ENCODE data around the gene MTHFD1L.
A peak's percentile ranks its signal among the peaks of the same experiment; 100 is the strongest.
"Not testable (repeated sequence)": the region's sequence is repeated elsewhere in the genome, so short reads cannot be mapped to it uniquely, and the experiment has no call there.

MTHFD1L gene

DNA sequence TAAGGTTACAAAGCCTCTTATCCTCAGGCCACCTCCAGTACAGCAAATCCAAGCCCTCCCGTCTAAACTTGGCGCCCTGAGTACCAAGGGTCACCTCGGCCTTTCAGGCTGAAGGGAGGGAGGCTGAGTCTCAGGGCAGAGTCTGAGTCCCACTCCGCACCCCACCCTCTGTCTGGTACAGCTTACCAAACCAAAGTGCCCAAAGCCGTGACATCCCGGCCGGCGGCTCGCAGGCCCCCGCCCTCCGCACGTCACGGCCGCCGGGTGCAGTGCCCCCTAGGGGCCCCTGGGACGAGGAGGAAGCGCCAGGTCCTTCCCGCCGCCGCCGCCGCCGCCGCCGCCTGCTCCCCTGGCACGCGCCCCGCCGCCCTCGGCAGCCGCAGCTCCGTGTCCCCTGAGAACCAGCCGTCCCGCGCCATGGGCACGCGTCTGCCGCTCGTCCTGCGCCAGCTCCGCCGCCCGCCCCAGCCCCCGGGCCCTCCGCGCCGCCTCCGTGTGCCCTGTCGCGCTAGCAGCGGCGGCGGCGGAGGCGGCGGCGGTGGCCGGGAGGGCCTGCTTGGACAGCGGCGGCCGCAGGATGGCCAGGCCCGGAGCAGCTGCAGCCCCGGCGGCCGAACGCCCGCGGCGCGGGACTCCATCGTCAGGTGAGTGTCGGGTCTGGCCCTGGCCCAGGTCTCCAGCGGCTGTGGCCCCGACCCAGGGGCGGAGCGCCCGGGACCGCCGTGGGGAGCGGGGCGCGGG is at the start of gene MTHFD1L:
Gene MTHFD1L, plus strand, starts transcription at position 297 of the 741 bp plus-strand sequence. Its CDS starts 121 bp downstream, at position 418.
- DNase-seq = peak; percentile 19

DNA sequence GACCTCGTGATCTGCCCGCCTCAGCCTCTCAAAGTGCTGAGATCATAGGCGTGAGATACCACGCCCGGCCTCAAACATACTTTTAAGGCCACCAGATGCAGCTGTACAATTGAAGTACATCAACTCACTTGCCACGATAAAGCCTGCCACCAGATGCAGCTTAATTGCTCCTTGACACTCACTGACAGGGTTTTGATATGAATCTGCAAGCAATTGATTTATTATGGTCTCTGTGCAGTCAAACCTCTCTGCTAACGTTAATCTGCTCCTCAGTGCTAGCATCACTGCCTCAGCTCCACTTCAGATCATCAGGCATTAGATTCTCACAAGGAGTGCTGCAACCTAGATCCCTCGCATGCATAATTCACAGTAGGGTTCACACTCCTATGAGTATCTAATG is 48.9 kb upstream of the MTHFD1L start:
- DNase-seq = not testable (repeated sequence)

DNA sequence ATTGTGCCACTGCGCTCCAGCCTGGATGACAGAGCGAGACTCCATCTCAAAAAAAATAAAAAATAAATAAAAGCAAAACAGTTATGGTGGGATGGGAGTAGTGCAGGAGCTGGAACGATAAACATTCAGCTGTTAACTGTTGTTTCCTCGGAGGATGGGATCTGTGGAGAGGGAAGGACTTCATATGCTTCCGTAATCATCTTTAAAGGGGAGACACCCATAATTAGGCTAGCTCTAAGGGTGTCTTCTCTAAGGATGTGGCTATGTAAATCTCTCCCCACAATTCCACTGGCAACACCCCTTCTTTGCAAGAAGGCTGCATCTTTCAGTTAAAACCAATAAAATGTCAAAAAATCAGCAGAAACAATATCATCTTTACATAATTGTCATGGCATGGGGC is 42.6 kb upstream of the MTHFD1L start:
- no peak for DNase-seq

DNA sequence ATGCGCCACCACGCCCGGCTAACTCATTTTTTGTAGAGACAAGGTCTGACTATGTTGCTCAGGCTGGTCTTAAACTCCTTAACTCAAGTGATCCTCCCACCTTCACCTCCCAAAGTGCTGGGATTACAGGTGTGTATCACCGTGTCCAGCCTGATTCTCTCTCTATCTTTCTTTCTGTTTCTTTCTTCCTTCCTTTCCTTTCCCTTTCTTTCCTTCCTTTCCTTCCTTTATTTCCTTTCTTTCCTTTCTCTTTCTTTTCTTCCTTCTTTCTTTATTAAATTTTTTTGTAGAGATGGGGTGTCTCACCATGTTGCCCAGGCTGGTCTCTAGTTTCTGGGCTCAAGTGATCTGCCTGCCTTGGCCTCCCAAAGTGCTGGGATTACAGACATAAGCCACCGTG is 38.7 kb upstream of the MTHFD1L start:
- no peak for DNase-seq

DNA sequence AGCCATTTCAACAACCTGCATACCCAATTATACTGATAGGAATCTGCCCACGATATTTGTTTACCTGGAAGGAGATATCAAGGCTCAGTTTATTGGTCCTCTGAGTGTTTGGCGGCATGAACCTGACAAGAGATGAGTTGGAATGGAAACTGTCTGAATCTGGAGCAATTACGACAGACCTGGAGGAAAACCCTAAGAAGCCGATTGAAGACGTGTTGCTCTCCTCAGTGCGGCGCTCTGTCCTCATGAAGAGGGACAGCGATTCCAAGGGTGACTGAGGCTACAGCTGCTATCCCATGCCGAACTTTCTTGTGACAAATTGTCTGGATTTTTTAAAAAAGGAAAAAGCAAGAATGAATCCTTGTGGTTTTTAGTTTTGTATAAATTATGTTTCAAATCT is 37.4 kb upstream of the MTHFD1L start:
- not testable (repeated sequence) for DNase-seq

DNA sequence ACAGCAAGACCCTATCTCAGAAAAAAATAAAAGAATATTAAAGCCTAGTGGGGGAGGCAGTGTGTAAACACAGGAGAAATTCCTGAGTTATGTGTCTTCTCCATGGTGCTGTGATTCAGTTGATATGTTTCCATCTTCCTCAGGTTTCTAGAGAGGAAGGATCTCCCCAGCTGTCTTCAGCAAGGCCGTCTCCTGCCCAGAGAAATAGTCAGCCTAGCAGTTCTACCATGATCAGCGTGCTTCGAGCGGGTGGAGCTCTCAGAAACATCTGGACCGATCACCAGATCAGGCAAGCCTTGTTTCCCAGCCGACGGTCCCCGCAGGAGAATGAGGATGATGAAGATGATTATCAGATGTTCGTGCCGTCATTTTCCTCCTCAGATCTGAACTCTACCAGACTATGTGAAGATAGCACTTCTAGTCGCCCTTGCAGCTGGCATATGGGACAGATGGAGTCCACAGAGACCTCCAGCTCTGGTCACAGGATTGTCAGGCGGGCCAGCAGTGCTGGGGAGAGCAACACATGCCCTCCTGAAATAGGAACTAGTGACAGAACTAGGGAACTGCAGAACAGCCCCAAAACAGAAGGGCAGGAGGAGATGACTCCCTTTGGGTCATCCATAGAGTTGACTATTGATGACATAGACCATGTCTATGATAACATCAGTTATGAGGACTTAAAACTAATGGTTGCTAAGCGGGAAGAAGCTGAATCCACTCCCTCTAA is 34.9 kb upstream of the MTHFD1L start:
- DNase-seq = no peak

DNA sequence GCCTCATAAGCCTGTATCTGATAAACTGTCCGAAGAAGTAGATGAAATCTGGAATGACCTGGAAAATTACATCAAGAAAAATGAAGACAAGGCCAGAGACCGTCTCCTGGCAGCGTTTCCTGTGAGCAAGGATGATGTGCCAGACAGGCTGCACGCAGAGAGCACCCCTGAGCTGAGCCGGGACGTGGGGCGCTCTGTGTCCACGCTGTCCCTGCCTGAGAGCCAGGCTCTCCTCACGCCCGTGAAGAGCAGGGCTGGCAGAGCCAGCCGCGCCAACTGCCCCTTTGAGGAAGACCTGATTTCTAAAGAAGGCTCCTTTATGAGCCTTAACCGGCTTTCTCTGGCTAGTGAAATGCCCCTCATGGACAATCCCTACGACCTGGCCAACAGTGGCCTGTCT is 33.9 kb upstream of the MTHFD1L start:
- no peak for DNase-seq

DNA sequence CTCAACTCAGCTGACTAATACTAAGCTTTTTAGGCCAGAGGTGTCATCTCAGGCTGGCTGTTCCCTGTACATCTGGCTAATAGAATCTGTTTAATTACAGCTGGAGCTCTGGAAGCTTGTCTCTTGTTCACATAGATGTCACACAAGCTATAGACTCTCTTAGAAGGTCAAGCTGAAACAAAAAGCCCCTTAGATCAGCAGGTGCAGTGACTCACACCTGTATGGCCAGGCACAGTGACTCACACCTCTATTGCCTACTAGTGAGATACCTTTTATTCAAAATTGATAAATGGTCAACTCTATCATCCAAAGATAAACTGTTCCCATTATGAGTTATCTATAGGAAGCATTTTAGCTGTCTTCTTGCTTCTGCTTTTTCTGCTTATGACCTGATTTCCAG is 29.9 kb upstream of the MTHFD1L start:
- DNase-seq = no peak

DNA sequence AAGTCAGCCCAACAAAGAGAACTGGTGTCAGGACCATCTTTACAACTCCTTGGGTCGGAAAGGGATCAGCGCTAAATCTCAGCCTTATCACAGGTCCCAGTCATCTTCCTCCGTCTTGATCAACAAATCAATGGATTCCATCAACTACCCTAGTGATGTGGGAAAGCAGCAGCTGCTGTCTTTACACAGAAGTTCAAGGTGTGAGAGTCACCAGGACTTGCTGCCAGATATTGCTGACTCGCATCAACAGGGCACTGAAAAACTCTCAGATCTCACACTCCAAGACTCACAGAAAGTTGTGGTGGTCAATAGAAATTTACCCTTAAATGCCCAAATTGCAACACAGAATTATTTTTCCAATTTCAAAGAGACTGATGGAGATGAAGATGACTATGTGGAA is 25.3 kb upstream of the MTHFD1L start:
- no peak for DNase-seq

DNA sequence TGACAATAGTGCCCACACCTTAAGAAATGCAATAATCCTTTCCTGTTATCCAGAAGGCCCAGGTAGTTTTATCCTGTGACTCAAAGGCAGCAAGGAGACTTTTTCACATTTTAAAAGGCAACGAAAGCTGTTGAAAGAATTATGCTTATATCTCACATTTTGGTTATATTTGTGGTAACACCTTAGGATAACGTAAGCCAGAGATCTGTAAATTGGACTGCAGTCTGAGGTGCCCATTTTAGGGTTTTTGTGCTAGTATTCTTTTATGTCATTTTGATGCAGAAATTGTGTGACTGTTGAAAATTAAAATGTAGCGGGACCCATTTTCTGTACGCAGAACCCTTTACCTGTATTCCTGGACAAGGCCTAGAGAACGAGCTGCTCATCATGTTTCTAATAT is 24.3 kb upstream of the MTHFD1L start:
- no peak for DNase-seq

DNA sequence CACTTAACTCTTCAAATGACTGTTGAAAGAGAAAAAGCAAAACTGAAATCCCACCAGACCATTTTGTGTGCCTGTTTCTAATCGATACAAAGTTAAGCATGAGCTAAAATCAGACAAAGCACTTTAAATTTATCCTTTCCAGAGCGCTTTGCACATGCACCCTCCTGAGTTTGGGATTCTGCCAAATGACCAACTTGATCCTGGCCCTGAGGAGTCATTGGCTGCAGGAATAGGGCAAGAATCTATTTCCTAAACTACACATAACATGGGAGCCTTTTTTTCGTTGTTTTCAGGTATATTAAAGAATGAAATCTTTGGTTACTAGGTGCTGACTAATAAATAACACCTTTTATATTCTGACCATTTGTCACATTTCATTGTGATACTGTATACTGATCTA is 23.8 kb upstream of the MTHFD1L start:
- no peak for DNase-seq

DNA sequence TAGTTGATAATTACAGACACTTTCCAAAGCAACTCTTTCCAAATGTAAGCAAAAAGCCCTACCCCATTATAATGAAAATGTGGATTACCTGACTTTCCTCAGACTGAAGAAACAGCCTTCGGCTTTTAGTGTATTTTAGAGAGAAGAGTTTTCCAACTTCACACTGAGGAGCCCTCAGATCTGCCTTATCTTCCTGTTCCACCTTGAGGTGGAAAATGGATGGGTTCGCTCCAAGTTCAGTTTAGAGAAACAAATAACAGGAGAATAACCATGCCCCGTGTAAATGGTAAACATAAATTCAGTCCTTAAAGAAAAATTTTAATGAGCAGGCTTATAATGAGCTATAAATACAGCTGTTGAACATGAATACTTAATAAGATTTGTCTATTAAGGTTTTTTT is 21.1 kb upstream of the MTHFD1L start:
- no peak for DNase-seq

DNA sequence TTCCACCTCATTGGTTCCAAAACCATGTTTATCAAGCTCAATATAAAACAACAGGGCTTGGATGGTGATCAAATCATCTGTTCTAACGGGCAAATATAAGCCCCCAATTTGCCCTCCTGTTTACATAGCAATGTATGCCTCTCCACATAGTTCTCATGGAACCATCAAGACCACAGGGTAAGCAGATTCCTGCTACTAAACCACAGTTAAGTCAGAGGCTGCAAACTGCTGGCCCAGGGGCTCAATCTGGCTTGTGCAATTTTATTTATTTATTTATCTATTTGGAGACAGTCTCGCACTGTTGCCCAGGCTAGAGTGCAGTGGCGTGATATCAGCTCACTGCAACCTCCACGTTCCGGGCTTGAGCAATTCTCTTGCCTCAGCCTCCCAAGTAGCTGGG is 18.9 kb upstream of the MTHFD1L start:
- no peak for DNase-seq

DNA sequence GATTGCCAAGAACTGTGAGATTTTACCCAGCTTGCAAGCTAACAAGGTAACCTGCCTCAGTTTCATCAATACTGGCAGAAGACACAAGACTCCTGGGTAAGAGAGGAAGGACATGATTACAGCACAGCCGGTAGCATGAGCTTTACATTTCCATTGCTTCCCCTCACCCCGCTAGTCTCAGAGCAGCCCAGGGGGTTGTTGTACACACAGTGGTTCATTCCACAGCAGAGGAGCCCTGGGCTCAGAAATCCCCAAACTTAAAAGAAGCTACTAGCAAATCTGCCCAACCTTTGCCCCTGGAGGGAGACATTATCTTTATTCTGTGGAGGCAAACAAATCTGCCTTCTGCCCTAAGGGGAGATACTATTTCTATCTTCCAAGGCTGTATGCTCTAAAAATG is 17.1 kb upstream of the MTHFD1L start:
- no peak for DNase-seq

DNA sequence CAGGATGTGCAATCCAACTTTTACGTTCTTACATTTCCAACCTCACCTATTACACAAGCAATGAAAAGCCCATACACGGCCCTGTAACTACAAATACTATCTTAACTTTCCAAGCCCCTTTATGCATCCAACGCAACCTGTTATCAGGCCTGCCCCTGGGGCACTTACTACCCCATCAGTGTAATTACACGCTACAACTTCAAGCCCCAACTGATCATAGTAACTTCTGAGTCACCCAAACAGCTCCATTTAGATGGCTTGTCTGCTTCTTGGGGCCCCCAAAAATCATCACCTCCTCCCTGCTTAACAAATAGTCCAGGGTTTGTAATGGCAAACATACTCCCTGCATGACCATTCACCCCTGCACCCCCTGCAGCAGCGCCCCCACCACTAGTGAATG is 11.1 kb upstream of the MTHFD1L start:
- DNase-seq = not testable (repeated sequence)

DNA sequence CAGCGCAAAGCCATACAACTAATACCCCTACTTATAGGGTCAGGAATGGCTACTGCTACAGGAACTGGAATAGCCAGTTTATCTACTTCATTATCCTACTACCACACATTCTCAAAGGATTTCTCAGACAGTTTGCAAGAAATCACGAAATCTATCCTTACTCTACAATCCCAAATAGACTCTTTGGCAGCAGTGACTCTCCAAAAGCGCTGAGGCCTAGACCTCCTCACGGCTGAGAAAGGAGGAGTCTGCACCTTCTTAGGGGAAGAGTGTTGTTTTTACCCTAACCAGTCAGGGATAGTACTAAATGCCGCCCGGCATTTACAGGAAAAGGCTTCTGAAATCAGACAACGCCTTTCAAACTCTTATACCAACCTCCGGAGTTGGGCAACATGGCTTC is 10.3 kb upstream of the MTHFD1L start:
- not testable (repeated sequence) for DNase-seq

DNA sequence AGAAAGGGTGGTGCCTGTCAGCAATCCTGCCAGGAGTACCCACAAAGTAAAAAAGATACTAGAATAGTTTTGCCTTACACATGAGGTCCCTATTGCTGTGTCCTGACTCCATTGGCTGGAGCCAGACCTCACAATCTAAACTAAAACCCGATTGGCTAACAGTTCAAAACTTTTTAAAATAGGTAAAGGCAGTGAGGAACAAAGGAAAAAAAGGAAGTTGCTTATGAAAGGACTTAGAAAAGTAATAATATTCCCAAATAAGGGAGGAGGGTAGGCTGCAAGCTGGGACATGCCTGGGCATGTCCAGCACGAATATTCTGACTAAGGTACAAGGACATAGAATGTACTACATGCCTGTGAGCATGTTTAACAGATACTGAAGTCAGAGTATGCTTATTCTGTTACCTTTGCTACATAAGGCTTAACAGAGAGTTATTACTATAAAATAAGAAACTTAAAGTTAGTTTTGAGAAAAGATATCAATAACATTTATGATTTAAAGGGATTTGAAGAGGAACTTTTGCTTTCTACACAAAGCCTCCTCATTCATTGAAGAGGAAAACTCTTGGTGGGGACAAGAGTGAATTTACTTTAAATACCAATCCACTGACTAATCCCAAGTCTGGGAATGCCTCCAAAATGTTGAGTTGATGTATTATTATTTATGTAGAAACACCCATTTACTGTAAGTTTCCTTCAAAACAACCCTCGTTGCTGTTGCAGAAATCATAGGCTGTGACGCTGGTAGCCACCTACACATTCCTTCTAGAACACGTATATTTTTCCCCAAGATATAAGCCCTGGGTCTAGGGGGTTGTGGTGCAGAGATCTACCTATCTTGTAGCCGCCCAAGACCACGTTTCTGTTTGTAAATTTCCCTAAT is 8.2 kb upstream of the MTHFD1L start:
- no peak for DNase-seq

DNA sequence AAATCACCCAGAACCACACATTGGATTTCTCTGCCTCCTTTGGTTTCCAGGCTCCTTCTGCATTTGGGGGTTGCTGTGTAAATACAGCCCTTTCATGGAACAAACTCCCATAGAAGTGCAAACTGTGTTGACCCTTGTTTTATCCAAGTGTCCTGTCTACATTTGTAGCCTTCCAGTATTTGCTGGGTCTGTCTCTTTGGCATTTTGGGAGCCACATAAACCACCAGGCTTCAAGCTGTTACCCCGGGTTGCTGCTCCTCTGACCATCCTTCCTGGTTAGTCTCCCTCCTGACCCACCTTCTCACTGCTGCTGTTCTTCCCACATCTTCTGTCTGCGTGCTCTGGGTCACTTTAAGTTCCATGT is 7.6 kb upstream of the MTHFD1L start:
- DNase-seq = no peak

DNA sequence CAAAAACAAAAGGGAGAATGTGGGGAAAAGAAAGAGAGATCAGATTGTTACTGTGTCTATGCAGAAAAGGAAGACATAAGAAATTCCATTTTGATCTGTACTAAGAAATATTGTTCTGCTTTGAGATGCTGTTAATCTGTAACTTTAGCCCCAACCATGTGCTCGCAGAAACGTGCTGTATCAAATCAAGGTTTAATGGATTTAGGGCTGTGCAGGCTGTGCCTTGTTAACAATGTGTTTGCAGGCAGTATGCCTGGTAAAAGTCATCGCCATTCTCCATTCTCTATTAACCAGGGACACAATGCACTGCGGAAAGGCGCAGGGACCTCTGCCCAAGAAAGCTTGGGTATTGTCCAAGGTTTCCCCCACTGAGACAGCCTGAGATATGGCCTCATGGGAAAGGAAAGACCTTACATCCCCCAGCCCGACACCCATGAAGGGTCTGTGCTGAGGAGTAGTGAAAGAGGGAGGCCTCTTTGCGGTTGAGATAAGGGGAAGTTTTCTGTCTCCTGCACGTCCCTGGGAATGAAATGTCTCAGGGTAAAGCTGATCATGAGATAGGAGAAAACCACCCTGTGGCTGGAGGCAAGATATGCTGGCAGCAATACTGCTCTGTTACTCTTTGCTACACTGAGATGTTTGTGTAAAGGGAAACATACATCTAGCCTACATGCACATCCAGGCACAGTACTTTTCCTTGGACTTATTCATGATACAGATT is 3.9 kb upstream of the MTHFD1L start:
- DNase-seq = not testable (repeated sequence)

DNA sequence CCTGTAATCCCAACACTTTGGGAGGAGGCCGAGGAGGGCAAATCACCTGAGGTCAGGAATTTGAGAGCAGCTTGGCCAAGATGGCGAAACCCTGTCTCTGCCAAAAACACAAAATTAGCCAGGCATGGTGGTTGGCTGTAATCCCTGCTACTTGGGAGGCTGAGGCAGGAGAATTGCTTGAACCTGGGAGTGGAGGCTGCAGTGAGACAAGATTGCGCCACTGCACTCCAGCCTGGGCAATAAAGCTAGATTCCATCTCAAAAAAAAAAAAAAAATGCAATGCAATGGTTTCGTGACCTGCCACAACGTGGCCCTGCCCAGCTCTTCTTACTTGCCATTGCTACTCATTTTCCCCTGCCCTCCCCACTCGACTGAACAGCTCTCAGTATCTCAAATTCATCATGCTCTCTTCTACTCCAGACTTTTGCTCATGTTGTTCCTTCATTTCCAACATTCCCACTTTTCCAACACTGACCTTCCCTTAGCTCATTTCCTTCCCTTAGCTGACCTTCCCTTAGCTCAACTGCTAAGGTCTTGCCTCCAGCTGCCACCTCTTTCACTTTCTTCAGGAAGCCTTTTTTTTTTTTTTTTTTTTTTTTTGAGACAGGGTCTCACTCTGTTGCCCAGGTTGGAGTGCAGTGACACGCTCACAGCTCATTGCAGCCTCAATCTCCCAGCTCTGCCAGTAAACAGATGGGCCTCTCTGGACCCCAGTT is 2.1 kb upstream of the MTHFD1L start:
- no peak for DNase-seq

DNA sequence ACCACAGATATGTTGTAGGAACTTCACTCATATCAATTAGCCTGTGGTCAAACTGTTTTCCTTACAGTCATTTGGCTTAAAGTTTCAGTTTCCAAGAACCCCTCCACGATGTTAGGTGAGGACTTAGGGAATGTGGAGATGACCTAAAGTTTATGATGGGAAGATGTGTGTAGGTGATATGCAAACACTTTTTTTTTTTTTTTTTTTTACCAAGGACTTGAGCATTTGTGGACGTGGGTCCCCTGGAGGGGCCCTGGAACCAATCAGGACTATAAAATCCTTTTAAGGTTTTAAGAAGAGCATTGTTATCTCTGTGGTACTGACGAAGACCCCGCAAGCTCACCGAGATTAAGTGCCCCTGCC is 478 bp upstream of the MTHFD1L start:
- no peak for DNase-seq
